Liver (tissue), 9 donors: ENCODE measurements around the gene ZNF814. TPM values are rescaled to one million over a fixed set of nuclear protein-coding genes. Genes with fewer than 3 reads are reported as not detected.
A peak's percentile ranks its signal among the peaks of the same experiment; 100 is the strongest.

Source experiments
- DNase-seq: peaks from one replicate; pipeline ENCODE4 v3.0.0-alpha.2; 2017; ENCODE audit warnings: low spot score
- H3K27ac ChIP-seq, 2 donors: one replicate each; pipeline ENCODE4 v1.7.0; 2013; ENCODE audit warnings: inconsistent platforms in 2 of 2, low read length in 2 of 2, control low read depth in 1 of 2, low read depth in 1 of 2, mild to moderate bottlenecking in 1 of 2
- H3K27me3 ChIP-seq, 4 donors: one replicate each; pipeline versions ENCODE4 v1.6.1 to v1.7.0; 2013; ENCODE audit warnings: low read length in 3 of 4, inconsistent platforms in 1 of 4, mild to moderate bottlenecking in 1 of 4, moderate library complexity in 1 of 4; ENCODE audit not compliant: control insufficient read depth in 4 of 4, insufficient read depth in 4 of 4
- H3K36me3 ChIP-seq, 4 donors: one replicate each; pipeline versions ENCODE4 v1.6.1 to v1.7.0; 2013; ENCODE audit warnings: low read length in 3 of 4, mild to moderate bottlenecking in 3 of 4, low read depth in 1 of 4, moderate library complexity in 1 of 4; ENCODE audit not compliant: control insufficient read depth in 4 of 4, insufficient read depth in 3 of 4
- H3K4me1 ChIP-seq, 4 donors: one replicate each; pipeline versions ENCODE4 v1.6.1 to v1.7.0; 2013; ENCODE audit warnings: low read length in 3 of 4, mild to moderate bottlenecking in 3 of 4, moderate library complexity in 1 of 4; ENCODE audit not compliant: control insufficient read depth in 4 of 4, insufficient read depth in 4 of 4
- H3K4me3 ChIP-seq, 3 donors: one replicate each; pipeline versions ENCODE4 v1.6.1 to v1.7.0; 2013; ENCODE audit warnings: low read length in 3 of 3, control low read depth in 1 of 3, low read depth in 1 of 3, mild to moderate bottlenecking in 1 of 3
- H3K9ac ChIP-seq, 2 donors: one replicate each; pipeline ENCODE4 v1.7.0; 2013; ENCODE audit warnings: low read length in 2 of 2, mild to moderate bottlenecking in 2 of 2, moderate library complexity in 2 of 2, control low read depth in 1 of 2, low read depth in 1 of 2
- H3K9me3 ChIP-seq, 4 donors: one replicate each; pipeline versions ENCODE4 v1.6.1 to v1.7.0; 2013; ENCODE audit warnings: low read length in 3 of 4; ENCODE audit not compliant: control insufficient read depth in 4 of 4
- ATF3 ChIP-seq: IDR thresholded peaks from 2 replicates; pipeline ENCODE4 v1.6.1; 2016; ENCODE audit warnings: antibody characterized with exemption
- CTCF ChIP-seq: fragments of 150-350 bp; IDR thresholded peaks from 2 replicates; pipeline ENCODE4 v1.5.1; 2017; ENCODE audit warnings: improper control_type of control experiment, low read depth, low read length; ENCODE audit not compliant: missing input control
- EGR1 ChIP-seq, 2 donors: IDR thresholded peaks; 2 replicates each; pipeline ENCODE4 v1.6.1; 2016 to 2018; ENCODE audit warnings: antibody characterized with exemption in 2 of 2, low read depth in 2 of 2
- FOXA1 ChIP-seq: IDR thresholded peaks from 2 replicates; pipeline ENCODE4 v1.6.1; 2016; ENCODE audit warnings: antibody characterized with exemption
- FOXA2 ChIP-seq: IDR thresholded peaks from 2 replicates; pipeline ENCODE4 v1.6.1; 2016; ENCODE audit warnings: antibody characterized with exemption
- GABPA ChIP-seq, 2 donors: IDR thresholded peaks in 1 of 2; conservative IDR thresholded peaks in 1 of 2; 2 replicates each; pipeline ENCODE4 v1.6.1; 2016; ENCODE audit warnings: antibody characterized with exemption in 2 of 2, mild to moderate bottlenecking in 1 of 2, moderate library complexity in 1 of 2
- HNF4A ChIP-seq, 2 donors: conservative IDR thresholded peaks; 2 replicates each; pipeline ENCODE4 v1.6.1; 2016; ENCODE audit warnings: antibody characterized with exemption in 2 of 2, mild to moderate bottlenecking in 2 of 2
- HNF4G ChIP-seq: IDR thresholded peaks from 2 replicates; pipeline ENCODE4 v1.6.1; 2016; ENCODE audit warnings: antibody characterized with exemption
- JUND ChIP-seq, 2 donors: IDR thresholded peaks; 2 replicates each; pipeline ENCODE4 v1.6.1; 2016; ENCODE audit warnings: antibody characterized with exemption in 2 of 2
- MAX ChIP-seq: IDR thresholded peaks from 2 replicates; pipeline ENCODE4 v1.6.1; 2016; ENCODE audit warnings: antibody characterized with exemption
- NR2F2 ChIP-seq: IDR thresholded peaks from 2 replicates; pipeline ENCODE4 v1.6.1; 2016; ENCODE audit warnings: antibody characterized with exemption
- RAD21 ChIP-seq, 2 donors: IDR thresholded peaks; 2 replicates each; pipeline ENCODE4 v1.6.1; 2016; ENCODE audit warnings: antibody characterized with exemption in 2 of 2, mild to moderate bottlenecking in 2 of 2
- REST ChIP-seq: IDR thresholded peaks from 2 replicates; pipeline ENCODE4 v1.6.1; 2016; ENCODE audit warnings: antibody characterized with exemption, mild to moderate bottlenecking
- RXRA ChIP-seq, 2 donors: IDR thresholded peaks; 2 replicates each; pipeline ENCODE4 v1.6.1; 2017 to 2018; ENCODE audit warnings: antibody characterized with exemption in 2 of 2, mild to moderate bottlenecking in 1 of 2
- SP1 ChIP-seq: IDR thresholded peaks from 2 replicates; pipeline ENCODE4 v1.6.1; 2018; ENCODE audit warnings: antibody characterized with exemption, mild to moderate bottlenecking
- TAF1 ChIP-seq: conservative IDR thresholded peaks from 2 replicates; pipeline ENCODE4 v1.6.1; 2016; ENCODE audit warnings: antibody characterized with exemption, mild to moderate bottlenecking
- YY1 ChIP-seq: IDR thresholded peaks from 2 replicates; pipeline ENCODE4 v1.6.1; 2016; ENCODE audit warnings: antibody characterized with exemption, mild to moderate bottlenecking
- ZBTB33 ChIP-seq: IDR thresholded peaks from 2 replicates; pipeline ENCODE4 v1.6.1; 2016; ENCODE audit warnings: antibody characterized with exemption
- WGBS: extraction: QIAGEN DNeasy Blood & Tissue Kit; methylation state at CpG from one replicate; pipeline ENCODE4 v1.1.7; 2013; 5-methylcytosine and 5-hydroxymethylcytosine counted together
- polyA plus RNA-seq, 2 donors: library from polyadenylated mRNA; stranded (reverse) in 1 of 2; unstranded in 1 of 2; fragments of 200-250 nt in 1 of 2; fragments of >200 nt in 1 of 2; fragmentation: Nextera tagmentation in 1 of 2; extraction: Ambion mirVana in 1 of 2; gene quantifications; one replicate each; pipeline versions ENCODE4 v1.2.1 to v1.2.3, GENCODE V29; 2013 to 2015
- total RNA-seq, 2 donors: library from RNA; depleted of rRNA; stranded (reverse); fragments of >200 nt; gene quantifications; one replicate each; pipeline ENCODE4 v1.2.3, GENCODE V29; 2014
- donor health status: healthy.
- donor health status: healthy.
- donor health status: healthy.
- donor health status: healthy.
- donor health status: healthy.

Gene ZNF814
- total and polyA plus RNA-seq, 4 donors, result 6.9 to 13.8 (median 8.2) TPM

- no peaks in the 10 kb centered on the region for H3K27me3 ChIP-seq
- peaks cover 0 to 15% (median 7%) of the 10 kb centered on the region in 4 donors for H3K9me3 ChIP-seq
- peaks cover 0 to 3% (median 1%) of the 10 kb centered on the region in 4 donors for H3K4me1 ChIP-seq
- peak overlapping the region in 1 of 2 donors; percentile 30 for H3K27ac ChIP-seq
- H3K9ac ChIP-seq, result peak overlapping the region in 1 of 2 donors; percentile 28
- TF ChIP-seq CTCF, result no peak
- WGBS, result 21% methylated on average over 8 of the region's 8 CpGs
- DNase-seq, result no peak
- peaks cover 0 to 6% (median 1%) of the 10 kb centered on the region in 4 donors for H3K36me3 ChIP-seq
- peak overlapping the region; percentile 78 to 88 (median 80) for H3K4me3 ChIP-seq
These were observed 704 bp downstream of the ZNF814 start for GRCh38 chr19:57888107-57888559.

- TF ChIP-seq HNF4G, result no peak
- no peak for TF ChIP-seq EGR1 (IDR thresholded peaks at IDR 0.05; ENCODE audit: low read depth in 2 of 2)
- TF ChIP-seq TAF1, result no peak
- no peak for TF ChIP-seq ATF3
- TF ChIP-seq NR2F2, result no peak
- TF ChIP-seq FOXA2, result no peak
- TF ChIP-seq CTCF, result no peak
- TF ChIP-seq JUND (IDR thresholded peaks at IDR 0.05), result no peak
- TF ChIP-seq FOXA1, result no peak
- no peak for TF ChIP-seq RXRA (IDR thresholded peaks at IDR 0.05)
- no peak for TF ChIP-seq SP1
- no peak for TF ChIP-seq HNF4A (conservative IDR thresholded peaks at IDR 0.05)
- no peak for TF ChIP-seq GABPA (IDR thresholded peaks at IDR 0.05 in 1 of 2, conservative IDR thresholded peaks at IDR 0.05 in 1 of 2)
- TF ChIP-seq YY1, result no peak
- no peak for TF ChIP-seq RAD21 (IDR thresholded peaks at IDR 0.05)
- TF ChIP-seq MAX, result no peak
- no peak for TF ChIP-seq REST
- TF ChIP-seq ZBTB33, result no peak
- peaks cover 0 to 15% (median 7%) of the 10 kb centered on the region in 4 donors for H3K9me3 ChIP-seq
- H3K4me1 ChIP-seq, result peaks cover 0 to 3% (median 1%) of the 10 kb centered on the region in 4 donors
- H3K27ac ChIP-seq, result no peak overlapping the region
- WGBS, result 55% methylated on average over 6 of the region's 6 CpGs
- peaks cover 0 to 6% (median 1%) of the 10 kb centered on the region in 4 donors for H3K36me3 ChIP-seq
- no peaks in the 10 kb centered on the region for H3K27me3 ChIP-seq
- H3K4me3 ChIP-seq, result peak overlapping the region in 1 of 3 donors; percentile 29
- H3K9ac ChIP-seq, result no peak overlapping the region
- DNase-seq, result no peak
These were observed 1.5 kb downstream of the ZNF814 start for GRCh38 chr19:57887195-57887941.
